AML-193 (cell line): ENCODE data around the gene RB1.
A peak's percentile ranks its signal among the peaks of the same experiment; 100 is the strongest.

Experiments
- DNase-seq, 2 experiments: peaks; one replicate each; lab custom pipeline; 2025; lab: John Stamatoyannopoulos, UW

Gene RB1

DNA sequence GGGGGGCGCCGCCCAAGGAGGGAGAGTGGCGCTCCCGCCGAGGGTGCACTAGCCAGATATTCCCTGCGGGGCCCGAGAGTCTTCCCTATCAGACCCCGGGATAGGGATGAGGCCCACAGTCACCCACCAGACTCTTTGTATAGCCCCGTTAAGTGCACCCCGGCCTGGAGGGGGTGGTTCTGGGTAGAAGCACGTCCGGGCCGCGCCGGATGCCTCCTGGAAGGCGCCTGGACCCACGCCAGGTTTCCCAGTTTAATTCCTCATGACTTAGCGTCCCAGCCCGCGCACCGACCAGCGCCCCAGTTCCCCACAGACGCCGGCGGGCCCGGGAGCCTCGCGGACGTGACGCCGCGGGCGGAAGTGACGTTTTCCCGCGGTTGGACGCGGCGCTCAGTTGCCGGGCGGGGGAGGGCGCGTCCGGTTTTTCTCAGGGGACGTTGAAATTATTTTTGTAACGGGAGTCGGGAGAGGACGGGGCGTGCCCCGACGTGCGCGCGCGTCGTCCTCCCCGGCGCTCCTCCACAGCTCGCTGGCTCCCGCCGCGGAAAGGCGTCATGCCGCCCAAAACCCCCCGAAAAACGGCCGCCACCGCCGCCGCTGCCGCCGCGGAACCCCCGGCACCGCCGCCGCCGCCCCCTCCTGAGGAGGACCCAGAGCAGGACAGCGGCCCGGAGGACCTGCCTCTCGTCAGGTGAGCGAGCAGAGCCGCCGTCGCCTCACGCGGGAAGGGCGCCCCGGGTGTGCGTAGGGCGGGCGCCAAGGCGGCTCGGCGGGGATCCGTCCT is at the start of gene RB1:
TSS of gene RB1 (plus strand) at position 393 of the 784 bp plus-strand sequence. CDS start at position 555, 162 bp downstream.
- peak; percentile 85 to 93 for DNase-seq

- DNase-seq = no peak
These were observed 49.7 kb upstream of the RB1 start for GRCh38 chr13:48253849-48254248.

DNA sequence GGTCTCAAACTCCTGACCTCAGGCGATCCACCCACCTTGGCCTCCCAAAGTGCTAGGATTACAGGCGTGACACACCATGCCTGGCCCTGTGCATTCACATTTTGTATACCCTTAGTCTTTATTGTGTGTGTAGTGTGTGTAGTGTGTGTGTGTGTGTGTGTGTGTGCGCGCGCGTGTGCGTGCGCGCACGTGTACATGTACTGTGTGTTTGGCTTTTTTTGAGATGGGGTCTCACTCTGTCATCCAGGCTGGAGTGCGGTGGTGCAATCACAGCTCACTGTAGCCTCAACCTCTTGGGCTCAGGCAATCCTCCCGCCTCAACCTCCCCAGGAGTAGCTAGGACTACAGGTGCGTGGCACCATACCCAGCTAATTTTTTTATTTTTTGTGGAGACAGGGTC is 48.5 kb upstream of the RB1 start:
- DNase-seq = no peak

- no peak for DNase-seq
These were observed 47.6 kb upstream of the RB1 start for GRCh38 chr13:48255954-48256353.

- DNase-seq = no peak
These were observed 45.5 kb upstream of the RB1 start for GRCh38 chr13:48258002-48258401.

- no peak for DNase-seq
These were observed 45.1 kb upstream of the RB1 start for GRCh38 chr13:48258430-48258829.

DNA sequence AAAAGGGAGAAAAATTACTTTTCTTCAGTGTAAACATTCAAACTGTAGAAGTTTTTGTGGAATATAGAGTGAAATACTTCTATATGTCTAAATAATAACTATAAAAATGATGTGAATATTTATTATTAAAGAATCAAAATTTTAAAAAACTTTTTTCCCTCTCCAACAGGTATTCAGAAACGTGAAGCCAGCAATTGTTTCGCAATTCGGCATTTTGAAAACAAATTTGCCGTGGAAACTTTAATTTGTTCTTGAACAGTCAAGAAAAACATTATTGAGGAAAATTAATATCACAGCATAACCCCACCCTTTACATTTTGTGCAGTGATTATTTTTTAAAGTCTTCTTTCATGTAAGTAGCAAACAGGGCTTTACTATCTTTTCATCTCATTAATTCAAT is 42.6 kb upstream of the RB1 start:
- no peak for DNase-seq

DNA sequence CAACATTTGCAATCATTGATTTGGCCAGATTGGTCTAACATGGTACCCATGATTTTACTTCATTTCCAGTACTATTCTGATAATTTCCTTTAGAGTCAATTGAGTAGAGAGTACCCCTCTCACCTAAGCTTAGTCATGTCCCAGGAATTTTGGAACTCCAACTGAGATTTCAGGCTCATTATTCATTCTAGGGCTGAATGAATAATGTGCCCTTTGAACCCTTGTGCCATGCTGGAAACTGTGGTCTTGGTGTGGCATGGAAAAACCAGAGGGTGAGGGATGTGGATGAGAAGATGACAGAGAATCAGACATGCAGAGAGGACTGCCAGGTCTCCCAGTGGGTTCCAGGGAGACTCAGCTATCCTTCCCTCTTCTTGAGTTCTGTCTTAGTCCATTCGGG is 40.4 kb upstream of the RB1 start:
- no peak for DNase-seq

- DNase-seq = peak in 1 of 2 experiments; percentile 17
These were observed 39.5 kb upstream of the RB1 start for GRCh38 chr13:48264058-48264457.

GRCh38 chr13:48265217-48265815 is 38.2 kb upstream of the RB1 start:
- DNase-seq = peak; percentile 27 to 32

GRCh38 chr13:48266150-48266549 is 37.4 kb upstream of the RB1 start:
- DNase-seq = no peak

- no peak for DNase-seq
These were observed 36.6 kb upstream of the RB1 start for GRCh38 chr13:48266701-48267639.

DNA sequence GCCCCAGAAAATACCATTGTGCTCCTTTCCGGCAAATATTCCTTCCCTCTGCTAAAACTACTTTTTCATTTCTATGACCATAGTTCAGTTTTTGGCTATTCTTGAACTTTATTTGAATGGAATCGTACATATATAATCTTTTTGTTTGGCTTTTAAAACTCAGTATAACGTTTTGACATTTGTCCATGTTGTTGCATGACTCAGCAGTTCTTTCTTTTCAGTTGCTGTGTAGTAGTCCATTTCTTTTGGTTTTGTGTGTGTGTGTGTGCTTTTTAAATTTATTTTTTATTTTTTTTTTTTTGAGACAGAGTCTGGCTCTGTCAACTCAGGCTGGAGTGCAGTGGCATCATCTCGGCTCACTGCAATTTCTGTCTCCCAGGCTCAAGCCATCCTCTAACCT is 35.5 kb upstream of the RB1 start:
- DNase-seq = no peak

- DNase-seq = no peak
These were observed 30.2 kb upstream of the RB1 start for GRCh38 chr13:48273346-48273745.

- no peak for DNase-seq
These were observed 28.0 kb upstream of the RB1 start for GRCh38 chr13:48275507-48275906.

DNA sequence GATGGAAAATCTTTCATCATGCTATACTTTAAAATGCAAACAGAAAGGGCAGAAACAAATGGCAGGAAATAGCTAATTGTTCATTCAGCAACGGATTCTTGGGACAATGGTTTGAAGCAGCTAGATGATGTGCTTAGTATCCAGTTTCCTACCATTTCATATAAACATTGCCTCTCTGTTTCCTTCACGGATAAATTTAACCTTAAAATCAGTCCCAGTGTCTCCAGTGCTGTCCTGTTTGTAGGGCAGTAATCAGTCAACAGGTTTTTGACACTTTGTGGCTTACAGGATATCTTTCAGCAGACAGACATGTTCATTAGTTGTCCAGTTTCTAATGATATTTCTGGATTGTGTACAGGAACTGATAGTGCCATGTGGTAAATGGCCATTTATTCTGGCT is 24.7 kb upstream of the RB1 start:
- DNase-seq = no peak

DNA sequence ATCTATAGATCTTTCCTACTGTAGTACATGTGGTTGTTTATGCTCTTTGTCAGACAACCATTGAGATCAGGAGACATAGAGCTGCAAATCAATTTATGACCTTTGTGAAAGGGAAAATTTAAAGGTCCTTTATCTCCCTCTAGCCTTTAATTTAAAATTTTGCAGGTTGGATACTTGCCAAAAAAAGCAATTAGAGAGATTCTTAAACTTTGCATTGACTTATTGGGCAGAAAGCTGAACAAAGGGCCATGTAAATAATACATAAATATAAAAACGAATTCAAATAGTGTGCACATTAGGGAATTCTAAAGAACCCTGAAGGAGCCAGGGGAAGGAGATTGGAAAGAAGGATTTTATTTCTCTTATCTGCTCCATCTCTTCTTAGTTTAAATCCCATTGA is 22.0 kb upstream of the RB1 start:
- no peak for DNase-seq

DNA sequence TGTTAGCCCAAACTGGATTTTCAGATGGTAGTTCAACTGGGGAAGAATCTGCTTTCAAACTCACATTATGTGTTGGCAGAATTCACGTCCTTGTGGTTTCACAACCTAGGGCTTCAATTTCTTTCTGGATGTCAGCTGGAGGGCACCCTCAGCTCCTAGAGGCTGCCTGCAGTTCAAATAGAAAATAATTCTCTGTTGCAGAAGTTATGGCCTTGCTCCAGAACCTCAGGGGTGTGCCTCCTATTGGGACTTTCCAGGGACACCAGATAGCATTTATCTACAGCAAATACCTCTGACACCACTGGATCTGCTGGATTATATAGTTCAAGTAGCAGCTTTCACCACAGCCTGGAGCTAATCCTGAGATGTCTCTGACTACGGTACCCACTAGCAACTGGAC is 11.8 kb upstream of the RB1 start:
- DNase-seq = no peak

GRCh38 chr13:48292650-48293049 is 10.9 kb upstream of the RB1 start:
- no peak for DNase-seq

GRCh38 chr13:48294653-48295052 is 8.9 kb upstream of the RB1 start:
- no peak for DNase-seq

GRCh38 chr13:48295271-48295670 is 8.3 kb upstream of the RB1 start:
- DNase-seq = no peak

GRCh38 chr13:48296528-48296927 is 7.0 kb upstream of the RB1 start:
- no peak for DNase-seq
